Measurements from ENCODE around the gene LIPC.

DNA sequence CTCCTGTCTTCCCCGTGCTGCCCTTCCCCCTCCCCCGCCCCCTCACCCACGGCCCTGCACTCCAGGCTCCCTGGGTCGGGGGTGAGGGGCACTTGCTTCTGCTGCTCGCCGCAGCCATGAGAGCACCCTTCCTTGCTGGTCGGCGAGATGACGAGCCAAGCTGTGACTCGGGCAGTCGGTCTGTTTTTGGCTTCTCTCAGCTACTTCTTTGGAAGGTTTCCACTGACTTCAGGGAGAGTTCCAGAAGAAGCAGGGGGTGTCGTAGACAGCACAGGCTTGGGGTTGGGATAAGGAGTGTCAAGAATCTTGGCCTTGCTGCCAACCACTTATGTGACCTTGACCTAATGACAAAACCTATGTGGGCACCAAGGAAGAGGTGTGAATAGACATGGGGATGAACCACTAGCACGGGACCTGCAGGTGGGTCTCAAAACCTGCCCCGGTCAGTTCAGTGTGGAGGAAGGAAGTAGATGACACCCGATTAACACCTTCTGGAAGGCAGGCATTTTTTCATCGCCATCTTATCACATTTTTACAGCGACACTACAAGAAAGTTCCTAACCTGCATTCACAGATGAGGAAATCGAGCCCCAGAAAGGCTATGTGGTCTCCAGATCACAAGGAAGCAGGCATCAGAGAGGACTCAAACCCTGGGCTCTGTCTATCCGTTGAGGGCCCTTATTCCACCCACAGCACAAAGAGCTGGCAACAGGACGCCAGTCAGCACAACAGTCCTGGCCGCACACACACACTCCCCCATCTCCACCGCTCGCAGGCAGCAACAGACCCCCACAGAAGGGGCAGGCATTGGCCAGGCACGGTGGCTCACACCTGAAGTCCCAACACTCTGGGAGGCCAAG, 120.9 kb downstream of the LIPC start:
- no peak for TF ChIP-seq YY1 (IDR thresholded peaks at IDR 0.05; ENCODE audit: borderline replicate concordance in 1 of 3, control insufficient read depth in 1 of 3, extremely low read depth in 1 of 3, insufficient read depth in 3 of 3, insufficient read length in 1 of 3, insufficient replicate concordance in 2 of 3, low read depth in 1 of 3, low read length in 2 of 3)
- TF ChIP-seq FOXA1 (IDR thresholded peaks at IDR 0.05; ENCODE audit: borderline replicate concordance): no peak
- no peak for TF ChIP-seq CEBPB (tag; IDR thresholded peaks at IDR 0.05)
- no peak for TF ChIP-seq CSDE1 (IDR thresholded peaks at IDR 0.05)
- TF ChIP-seq EP300 (IDR thresholded peaks at IDR 0.05; ENCODE audit: low read length): no peak
- TF ChIP-seq, protein P1, sequence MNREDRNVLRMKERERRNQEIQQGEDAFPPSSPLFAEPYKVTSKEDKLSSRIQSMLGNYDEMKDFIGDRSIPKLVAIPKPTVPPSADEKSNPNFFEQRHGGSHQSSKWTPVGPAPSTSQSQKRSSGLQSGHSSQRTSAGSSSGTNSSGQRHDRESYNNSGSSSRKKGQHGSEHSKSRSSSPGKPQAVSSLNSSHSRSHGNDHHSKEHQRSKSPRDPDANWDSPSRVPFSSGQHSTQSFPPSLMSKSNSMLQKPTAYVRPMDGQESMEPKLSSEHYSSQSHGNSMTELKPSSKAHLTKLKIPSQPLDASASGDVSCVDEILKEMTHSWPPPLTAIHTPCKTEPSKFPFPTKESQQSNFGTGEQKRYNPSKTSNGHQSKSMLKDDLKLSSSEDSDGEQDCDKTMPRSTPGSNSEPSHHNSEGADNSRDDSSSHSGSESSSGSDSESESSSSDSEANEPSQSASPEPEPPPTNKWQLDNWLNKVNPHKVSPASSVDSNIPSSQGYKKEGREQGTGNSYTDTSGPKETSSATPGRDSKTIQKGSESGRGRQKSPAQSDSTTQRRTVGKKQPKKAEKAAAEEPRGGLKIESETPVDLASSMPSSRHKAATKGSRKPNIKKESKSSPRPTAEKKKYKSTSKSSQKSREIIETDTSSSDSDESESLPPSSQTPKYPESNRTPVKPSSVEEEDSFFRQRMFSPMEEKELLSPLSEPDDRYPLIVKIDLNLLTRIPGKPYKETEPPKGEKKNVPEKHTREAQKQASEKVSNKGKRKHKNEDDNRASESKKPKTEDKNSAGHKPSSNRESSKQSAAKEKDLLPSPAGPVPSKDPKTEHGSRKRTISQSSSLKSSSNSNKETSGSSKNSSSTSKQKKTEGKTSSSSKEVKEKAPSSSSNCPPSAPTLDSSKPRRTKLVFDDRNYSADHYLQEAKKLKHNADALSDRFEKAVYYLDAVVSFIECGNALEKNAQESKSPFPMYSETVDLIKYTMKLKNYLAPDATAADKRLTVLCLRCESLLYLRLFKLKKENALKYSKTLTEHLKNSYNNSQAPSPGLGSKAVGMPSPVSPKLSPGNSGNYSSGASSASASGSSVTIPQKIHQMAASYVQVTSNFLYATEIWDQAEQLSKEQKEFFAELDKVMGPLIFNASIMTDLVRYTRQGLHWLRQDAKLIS (CRISPR knock-in tag; IDR thresholded peaks at IDR 0.05): no peak
- TF ChIP-seq FIP1L1 (IDR thresholded peaks at IDR 0.05; ENCODE audit: low read depth, low read length, poor library complexity, severe bottlenecking): no peak
